CD14-positive monocyte (primary cell): ENCODE measurements around the gene MCC. TPM values are rescaled to one million over a fixed set of nuclear protein-coding genes. Genes with fewer than 3 reads are reported as not detected.

ENCODE experiments used
- DNase-seq, 3 donors: peaks; one replicate each; pipeline ENCODE4 v3.0.0-alpha.2; 2011 to 2022
- H2AFZ ChIP-seq: 2 replicates; pipeline ENCODE4 v1.6.0; 2012; ENCODE audit warnings: mild to moderate bottlenecking, low read depth, low read length, inconsistent platforms; ENCODE audit not compliant: insufficient read depth, poor library complexity, severe bottlenecking
- H3K27ac ChIP-seq, 2 donors: 1 replicate in 1 of 2; 2 replicates in 1 of 2; pipeline ENCODE4 v1.5.1; 2012 to 2013; ENCODE audit warnings: low read length in 2 of 2, control low read depth in 1 of 2, inconsistent platforms in 1 of 2, low read depth in 1 of 2, mild to moderate bottlenecking in 1 of 2
- H3K27me3 ChIP-seq, 2 donors: one replicate each; pipeline versions ENCODE4 v1.6.0 to v1.6.1; 2011 to 2013; ENCODE audit warnings: low read length in 2 of 2; ENCODE audit not compliant: control insufficient read depth in 2 of 2, insufficient read depth in 2 of 2
- H3K36me3 ChIP-seq, 2 donors: replicated peaks in 1 of 2; 1 replicate in 1 of 2; 2 replicates in 1 of 2; pipeline versions ENCODE4 v1.5.1 to v1.6.1; 2012 to 2013; ENCODE audit warnings: low read length in 2 of 2, control low read depth in 1 of 2, inconsistent platforms in 1 of 2, mild to moderate bottlenecking in 1 of 2; ENCODE audit not compliant: insufficient read depth in 2 of 2, control insufficient read depth in 1 of 2
- H3K4me1 ChIP-seq, 2 donors: 1 replicate in 1 of 2; 2 replicates in 1 of 2; pipeline versions ENCODE4 v1.5.1 to v1.6.1; 2012 to 2013; ENCODE audit warnings: low read length in 2 of 2, control low read depth in 1 of 2, inconsistent platforms in 1 of 2, mild to moderate bottlenecking in 1 of 2, moderate library complexity in 1 of 2; ENCODE audit not compliant: insufficient read depth in 2 of 2, control insufficient read depth in 1 of 2
- H3K4me2 ChIP-seq: replicated peaks from 2 replicates; pipeline ENCODE3; 2012; ENCODE audit warnings: low read length, moderate library complexity, mild to moderate bottlenecking; ENCODE audit not compliant: poor library complexity, severe bottlenecking; ENCODE audit errors: extremely low read depth
- H3K4me3 ChIP-seq, 3 experiments: fragments of 200-600 bp in 1 of 3; sonication (generic) in 1 of 3; replicated peaks in 1 of 3; 1 replicate in 2 of 3; 2 replicates in 1 of 3; pipeline ENCODE4 v1.5.1; 2011 to 2013; ENCODE audit warnings: low read length in 3 of 3, mild to moderate bottlenecking in 3 of 3, control low read depth in 2 of 3, low read depth in 2 of 3, inconsistent platforms in 1 of 3, moderate library complexity in 1 of 3
- H3K79me2 ChIP-seq: 2 replicates; pipeline ENCODE4 v1.6.0; 2012; ENCODE audit warnings: mild to moderate bottlenecking, control low read depth, inconsistent platforms, low read length, moderate library complexity; ENCODE audit not compliant: insufficient read depth
- H3K9ac ChIP-seq: 2 replicates; pipeline ENCODE4 v1.6.0; 2017; ENCODE audit warnings: low read length, mild to moderate bottlenecking; ENCODE audit not compliant: insufficient read depth, poor library complexity, severe bottlenecking
- H3K9me3 ChIP-seq, 2 donors: replicated peaks in 1 of 2; 1 replicate in 1 of 2; 2 replicates in 1 of 2; pipeline versions ENCODE4 v1.5.1 to v1.6.1; 2012 to 2013; ENCODE audit warnings: low read length in 2 of 2, control low read depth in 1 of 2; ENCODE audit not compliant: control insufficient read depth in 1 of 2, insufficient read depth in 1 of 2
- H4K20me1 ChIP-seq: 2 replicates; pipeline ENCODE4 v1.6.0; 2012; ENCODE audit warnings: mild to moderate bottlenecking, low read length, control low read depth, moderate library complexity; ENCODE audit not compliant: insufficient read depth
- H3K27ac Mint-ChIP-seq, 7 donors: one replicate each; pipeline ENCODE4 v1.8.0; 2020; ENCODE audit warnings: mild to moderate bottlenecking in 7 of 7, mixed read lengths in 7 of 7, moderate library complexity in 6 of 7, inconsistent platforms in 2 of 7
- H3K27me3 Mint-ChIP-seq, 3 donors: one replicate each; pipeline ENCODE4 v1.8.0; 2021 to 2022; ENCODE audit warnings: low read depth in 3 of 3, mild to moderate bottlenecking in 3 of 3, mixed read lengths in 3 of 3, moderate library complexity in 3 of 3, inconsistent platforms in 1 of 3
- H3K36me3 Mint-ChIP-seq, 2 donors: one replicate each; pipeline ENCODE4 v1.8.0; 2020; ENCODE audit warnings: mixed read lengths in 2 of 2, inconsistent platforms in 1 of 2, mild to moderate bottlenecking in 1 of 2
- H3K4me1 Mint-ChIP-seq: one replicate; pipeline ENCODE4 v1.8.0; 2020; ENCODE audit warnings: mild to moderate bottlenecking, mixed read lengths
- H3K4me3 Mint-ChIP-seq, 2 donors: one replicate each; pipeline ENCODE4 v1.8.0; 2020; ENCODE audit warnings: mild to moderate bottlenecking in 2 of 2, mixed read lengths in 2 of 2, moderate library complexity in 1 of 2
- H3K9me3 Mint-ChIP-seq, 7 donors: one replicate each; pipeline ENCODE4 v1.8.0; 2020 to 2022; ENCODE audit warnings: mixed read lengths in 7 of 7, mild to moderate bottlenecking in 6 of 7, moderate library complexity in 6 of 7, inconsistent platforms in 2 of 7
- CTCF ChIP-seq: fragments of 200-600 bp; IDR thresholded peaks from one replicate; pipeline ENCODE4 v1.8.0; 2022; ENCODE audit warnings: antibody characterized with exemption, mild to moderate bottlenecking
- WGBS: methylation state at CpG from one replicate; pipeline ENCODE4 v1.1.5; 2013; ENCODE audit warnings: missing lambda C conversion rate; ENCODE audit not compliant: insufficient coverage; 5-methylcytosine and 5-hydroxymethylcytosine counted together
- intact Hi-C, 2 donors: fragments of 100-400 bp; cut with micrococcal nuclease; formaldehyde crosslinking; loops; one replicate each; pipeline versions ENCODE4 v1.15.0 to v1.15.1; 2023
- polyA plus RNA-seq, 3 donors: library from polyadenylated mRNA; depleted of rRNA in 1 of 3; unstranded in 2 of 3; stranded (reverse) in 1 of 3; fragments of 300-500 nt in 2 of 3; fragments of >200 nt in 1 of 3; fragmentation: Illumina TruSeq in 2 of 3; gene quantifications; 1 replicate in 2 of 3; 2 replicates in 1 of 3; pipeline ENCODE4 v1.2.3, GENCODE V29; 2012 to 2021

MCC gene
- polyA plus RNA-seq, 3 donors = 0.09 TPM; not detected in 2

- H3K4me3 Mint-ChIP-seq = no peak overlapping the region
- TF ChIP-seq CTCF = no peak
- H3K4me1 ChIP-seq = peaks cover 11 to 15% of the 10 kb centered on the region in 2 donors
- no peak overlapping the region for H3K27ac Mint-ChIP-seq
- H3K4me1 Mint-ChIP-seq = peaks cover 14% of the 10 kb centered on the region
- no peak overlapping the region for H3K4me3 ChIP-seq
- 70% methylated on average over 2 of the region's 4 CpGs for WGBS
- peaks cover 3 to 4% (median 3%) of the 10 kb centered on the region in 3 donors for H3K27me3 Mint-ChIP-seq
- H3K9me3 Mint-ChIP-seq = no peaks in the 10 kb centered on the region
- no peaks in the 10 kb centered on the region for H3K79me2 ChIP-seq
- no peak overlapping the region for H3K4me2 ChIP-seq
- intact Hi-C loops = no loop called here
- no peak for DNase-seq
- H3K9me3 ChIP-seq = no peaks in the 10 kb centered on the region
- H3K9ac ChIP-seq = no peak overlapping the region
- H4K20me1 ChIP-seq = no peaks in the 10 kb centered on the region
- no peaks in the 10 kb centered on the region for H3K36me3 Mint-ChIP-seq
- no peaks in the 10 kb centered on the region for H3K27me3 ChIP-seq
- no peaks in the 10 kb centered on the region for H3K36me3 ChIP-seq
- H3K27ac ChIP-seq = no peak overlapping the region
- H2AFZ ChIP-seq = no peak overlapping the region
Measured at GRCh38 chr5:113042491-113043243, 445.6 kb downstream of the MCC start.

DNA sequence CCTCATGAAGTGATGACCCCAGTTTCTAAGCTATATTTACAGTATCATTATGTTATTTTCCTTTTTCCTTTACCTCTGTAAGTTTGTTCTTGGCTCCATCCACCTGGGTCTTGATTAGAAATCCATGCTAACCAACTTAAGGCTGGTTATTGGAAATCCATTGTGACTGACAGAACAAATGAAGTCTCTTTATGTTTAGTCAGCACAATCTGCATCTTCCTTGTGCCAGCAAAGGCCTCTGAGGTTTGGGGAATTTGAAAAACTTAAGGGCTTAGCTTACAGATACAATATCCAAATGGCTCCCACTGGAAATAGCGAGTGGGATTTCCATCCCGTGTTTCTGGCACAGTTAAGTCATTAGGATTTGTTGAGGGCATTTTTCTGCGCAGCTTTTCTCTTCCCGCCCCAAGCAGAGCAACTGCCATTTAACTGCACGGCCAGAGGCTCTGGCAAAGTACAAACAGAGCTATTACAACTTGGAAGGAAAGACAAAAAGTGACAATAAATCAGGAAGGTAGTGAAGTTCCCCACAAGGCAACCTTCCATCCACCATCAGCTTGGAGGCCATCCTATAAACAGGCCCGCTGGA, 447.5 kb downstream of the MCC start:
- Histone ChIP-seq H3K9me3 (no peaks in the 10 kb centered on the region), H2AFZ (no peak overlapping the region), H3K27me3 (no peaks in the 10 kb centered on the region), H3K4me3 (no peak overlapping the region), H3K4me1 (no peaks in the 10 kb centered on the region), H3K9ac (no peak overlapping the region), H4K20me1 (no peaks in the 10 kb centered on the region), H3K79me2 (no peaks in the 10 kb centered on the region), H3K36me3 (no peaks in the 10 kb centered on the region), H3K4me2 (no peak overlapping the region), H3K27ac (no peak overlapping the region)
- Mint-ChIP-seq H3K27ac (no peak overlapping the region), H3K4me3 (no peak overlapping the region), H3K4me1 (no peaks in the 10 kb centered on the region), H3K9me3 (no peaks in the 10 kb centered on the region), H3K36me3 (no peaks in the 10 kb centered on the region), H3K27me3 (peaks cover 1 to 4% (median 3%) of the 10 kb centered on the region in 3 donors)
- no peak for TF ChIP-seq CTCF
- intact Hi-C loops = no loop called here
- 60% methylated on average over 1 of the region's 6 CpGs for WGBS
- DNase-seq = no peak
